NB4 (cell line): Measurements from ENCODE around the gene SHOX.
"Not testable (repeated sequence)": the region's sequence is repeated elsewhere in the genome, so short reads cannot be mapped to it uniquely, and the experiment has no call there.

Experiments
- POLR2A ChIP-seq: IDR thresholded peaks from 2 replicates; pipeline ENCODE4 v1.6.1; 2011; ENCODE audit warnings: mild to moderate bottlenecking; ENCODE audit not compliant: insufficient read length; ENCODE audit errors: extremely low read depth
- TF ChIP-seq, protein P1 (sequence below): IDR thresholded peaks from one replicate; pipeline ENCODE4 v1.5.1; 2012; ENCODE audit warnings: low read depth, low read length

GRCh38 chrX:604616-605015 is 26.0 kb upstream of the SHOX start:
- TF ChIP-seq, protein P1, sequence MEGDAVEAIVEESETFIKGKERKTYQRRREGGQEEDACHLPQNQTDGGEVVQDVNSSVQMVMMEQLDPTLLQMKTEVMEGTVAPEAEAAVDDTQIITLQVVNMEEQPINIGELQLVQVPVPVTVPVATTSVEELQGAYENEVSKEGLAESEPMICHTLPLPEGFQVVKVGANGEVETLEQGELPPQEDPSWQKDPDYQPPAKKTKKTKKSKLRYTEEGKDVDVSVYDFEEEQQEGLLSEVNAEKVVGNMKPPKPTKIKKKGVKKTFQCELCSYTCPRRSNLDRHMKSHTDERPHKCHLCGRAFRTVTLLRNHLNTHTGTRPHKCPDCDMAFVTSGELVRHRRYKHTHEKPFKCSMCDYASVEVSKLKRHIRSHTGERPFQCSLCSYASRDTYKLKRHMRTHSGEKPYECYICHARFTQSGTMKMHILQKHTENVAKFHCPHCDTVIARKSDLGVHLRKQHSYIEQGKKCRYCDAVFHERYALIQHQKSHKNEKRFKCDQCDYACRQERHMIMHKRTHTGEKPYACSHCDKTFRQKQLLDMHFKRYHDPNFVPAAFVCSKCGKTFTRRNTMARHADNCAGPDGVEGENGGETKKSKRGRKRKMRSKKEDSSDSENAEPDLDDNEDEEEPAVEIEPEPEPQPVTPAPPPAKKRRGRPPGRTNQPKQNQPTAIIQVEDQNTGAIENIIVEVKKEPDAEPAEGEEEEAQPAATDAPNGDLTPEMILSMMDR: not testable (repeated sequence)
- not testable (repeated sequence) for TF ChIP-seq POLR2A
